ENCODE results near the gene PLCZ1.

GRCh38 chr12:18716236-18716635, 21.6 kb downstream of the PLCZ1 start:
- TF ChIP-seq POLR2A (IDR thresholded peaks at IDR 0.05) (no peak), CTCF (IDR thresholded peaks at IDR 0.05) (no peak)

Data from adrenal gland (tissue), 5 donors.